Neural progenitor cell (in vitro differentiated cells): ENCODE data around the gene FYB1. TPM values are rescaled to one million over a fixed set of nuclear protein-coding genes. Genes with fewer than 3 reads are reported as not detected.

Experiments used
- DNase-seq: peaks from one replicate; pipeline ENCODE4 v3.0.0-alpha.2; 2016; ENCODE audit warnings: low spot score
- H2AFZ ChIP-seq: fragments of 200-600 bp; sonication (generic); replicated peaks from 2 replicates; pipeline ENCODE4 v1.6.1; 2016; ENCODE audit warnings: antibody characterized with exemption
- H3F3A ChIP-seq: fragments of 200-600 bp; sonication (generic); 2 replicates; pipeline ENCODE4 v1.6.1; 2016; ENCODE audit warnings: antibody characterized with exemption, low read depth
- H3K27ac ChIP-seq: fragments of 200-600 bp; sonication (generic); 2 replicates; pipeline ENCODE4 v1.5.1; 2016; ENCODE audit warnings: mild to moderate bottlenecking
- H3K27me3 ChIP-seq: fragments of 200-600 bp; sonication (generic); 2 replicates; pipeline ENCODE4 v1.6.1; 2016; ENCODE audit warnings: mild to moderate bottlenecking, moderate library complexity
- H3K36me3 ChIP-seq: fragments of 200-600 bp; sonication (generic); 2 replicates; pipeline ENCODE4 v1.5.1; 2016
- H3K4me1 ChIP-seq: fragments of 200-600 bp; sonication (generic); 2 replicates; pipeline ENCODE4 v1.6.1; 2016; ENCODE audit warnings: mixed run types
- H3K4me2 ChIP-seq: fragments of 200-600 bp; sonication (generic); 2 replicates; pipeline ENCODE4 v1.6.1; 2016
- H3K4me3 ChIP-seq: fragments of 200-600 bp; sonication (generic); 2 replicates; pipeline ENCODE4 v1.5.1; 2016
- H3K79me2 ChIP-seq: fragments of 200-600 bp; sonication (generic); 2 replicates; pipeline ENCODE4 v1.6.1; 2016; ENCODE audit warnings: low read depth
- H3K9ac ChIP-seq: fragments of 200-600 bp; sonication (generic); 2 replicates; pipeline ENCODE4 v1.6.1; 2016
- H3K9me3 ChIP-seq: fragments of 200-600 bp; sonication (generic); 2 replicates; pipeline ENCODE4 v1.5.1; 2016; ENCODE audit warnings: low read depth
- H4K20me1 ChIP-seq: fragments of 200-600 bp; sonication (generic); 2 replicates; pipeline ENCODE4 v1.6.1; 2016; ENCODE audit warnings: low read depth
- H3K27ac Mint-ChIP-seq: 3 replicates; pipeline ENCODE4 v1.8.0; 2021; ENCODE audit warnings: mixed read lengths
- H3K27me3 Mint-ChIP-seq: 2 replicates; pipeline ENCODE4 v1.8.0; 2022; ENCODE audit warnings: low read depth, mild to moderate bottlenecking, inconsistent platforms, moderate library complexity, mixed read lengths; ENCODE audit not compliant: insufficient read depth
- H3K36me3 Mint-ChIP-seq: 3 replicates; pipeline ENCODE4 v1.8.0; 2021; ENCODE audit warnings: mixed read lengths
- H3K4me1 Mint-ChIP-seq: 3 replicates; pipeline ENCODE4 v1.8.0; 2021; ENCODE audit warnings: mixed read lengths
- H3K4me3 Mint-ChIP-seq: 3 replicates; pipeline ENCODE4 v1.8.0; 2021; ENCODE audit warnings: mild to moderate bottlenecking, moderate library complexity, mixed read lengths
- H3K9me3 Mint-ChIP-seq: 3 replicates; pipeline ENCODE4 v1.8.0; 2020; ENCODE audit warnings: mixed read lengths
- EZH2 ChIP-seq: fragments of 200-600 bp; sonication (generic); IDR thresholded peaks from 2 replicates; pipeline ENCODE4 v1.6.1; 2017; ENCODE audit warnings: antibody characterized with exemption, mild to moderate bottlenecking, moderate library complexity
- EZH2phosphoT487 ChIP-seq: fragments of 200-600 bp; sonication (generic); IDR thresholded peaks from 2 replicates; pipeline ENCODE4 v1.6.1; 2017; ENCODE audit warnings: antibody characterized with exemption
- total RNA-seq: library from RNA; depleted of rRNA; stranded (reverse); fragments of >200 nt; gene quantifications from 2 replicates; pipeline ENCODE4 v1.2.3, GENCODE V29; 2015; ENCODE audit warnings: low replicate concordance
- TF ChIP-seq, protein P1 (sequence below): fragments of 200-600 bp; sonication (generic); IDR thresholded peaks from 2 replicates; pipeline ENCODE4 v1.5.1; 2017; ENCODE audit warnings: antibody characterized with exemption, mild to moderate bottlenecking

The FYB1 gene
- total RNA-seq, 1 donor from 2014 or later = not detected

DNA sequence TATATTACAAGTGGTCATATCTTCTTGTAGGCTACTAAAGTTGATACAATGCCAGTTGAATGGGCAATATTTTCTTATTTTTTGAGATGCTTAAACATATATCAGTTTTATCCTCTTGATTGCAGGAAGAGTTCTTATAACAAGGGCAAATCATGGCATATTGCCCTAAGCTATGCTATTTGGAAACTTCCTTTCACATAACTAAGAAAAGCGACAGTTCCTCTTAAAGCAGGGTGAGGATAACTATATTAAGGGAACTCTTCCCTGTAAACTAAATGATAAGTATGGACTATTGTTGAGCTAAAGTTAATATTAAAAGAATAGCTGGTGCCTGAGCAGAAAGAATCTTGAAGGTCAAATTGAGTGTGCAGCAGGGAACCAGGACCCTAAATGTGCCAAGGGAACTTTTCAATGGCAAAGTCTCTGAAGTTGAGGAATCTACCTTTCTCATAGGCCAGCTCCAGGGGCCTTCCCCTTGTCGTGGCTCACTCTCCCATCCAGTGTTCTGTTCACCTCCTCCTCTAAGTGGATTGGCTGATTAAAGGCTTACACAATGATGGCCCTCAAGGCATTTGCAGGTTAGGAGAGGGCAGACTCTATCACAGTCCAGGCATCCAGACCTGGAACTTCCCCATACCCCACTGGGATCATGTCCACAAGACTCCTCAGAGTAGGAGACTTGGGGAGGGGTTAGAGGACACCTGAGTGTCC, 26.8 kb downstream of the FYB1 start:
- Histone ChIP-seq H3K4me1 (no peaks in the 10 kb centered on the region), H4K20me1 (no peaks in the 10 kb centered on the region), H3F3A (no peaks in the 10 kb centered on the region), H2AFZ (no peak overlapping the region), H3K9ac (no peak overlapping the region), H3K27me3 (no peaks in the 10 kb centered on the region), H3K79me2 (no peaks in the 10 kb centered on the region), H3K36me3 (no peaks in the 10 kb centered on the region), H3K4me3 (no peak overlapping the region), H3K27ac (no peak overlapping the region), H3K9me3 (no peaks in the 10 kb centered on the region), H3K4me2 (no peak overlapping the region)
- TF ChIP-seq EZH2 (no peak), EZH2phosphoT487 (no peak)
- TF ChIP-seq, protein P1, sequence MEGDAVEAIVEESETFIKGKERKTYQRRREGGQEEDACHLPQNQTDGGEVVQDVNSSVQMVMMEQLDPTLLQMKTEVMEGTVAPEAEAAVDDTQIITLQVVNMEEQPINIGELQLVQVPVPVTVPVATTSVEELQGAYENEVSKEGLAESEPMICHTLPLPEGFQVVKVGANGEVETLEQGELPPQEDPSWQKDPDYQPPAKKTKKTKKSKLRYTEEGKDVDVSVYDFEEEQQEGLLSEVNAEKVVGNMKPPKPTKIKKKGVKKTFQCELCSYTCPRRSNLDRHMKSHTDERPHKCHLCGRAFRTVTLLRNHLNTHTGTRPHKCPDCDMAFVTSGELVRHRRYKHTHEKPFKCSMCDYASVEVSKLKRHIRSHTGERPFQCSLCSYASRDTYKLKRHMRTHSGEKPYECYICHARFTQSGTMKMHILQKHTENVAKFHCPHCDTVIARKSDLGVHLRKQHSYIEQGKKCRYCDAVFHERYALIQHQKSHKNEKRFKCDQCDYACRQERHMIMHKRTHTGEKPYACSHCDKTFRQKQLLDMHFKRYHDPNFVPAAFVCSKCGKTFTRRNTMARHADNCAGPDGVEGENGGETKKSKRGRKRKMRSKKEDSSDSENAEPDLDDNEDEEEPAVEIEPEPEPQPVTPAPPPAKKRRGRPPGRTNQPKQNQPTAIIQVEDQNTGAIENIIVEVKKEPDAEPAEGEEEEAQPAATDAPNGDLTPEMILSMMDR = no peak
- Mint-ChIP-seq H3K36me3 (no peaks in the 10 kb centered on the region), H3K4me3 (no peak overlapping the region), H3K27ac (no peak overlapping the region), H3K27me3 (no peaks in the 10 kb centered on the region), H3K4me1 (peaks cover 2% of the 10 kb centered on the region), H3K9me3 (no peaks in the 10 kb centered on the region)
- no peak for DNase-seq

DNA sequence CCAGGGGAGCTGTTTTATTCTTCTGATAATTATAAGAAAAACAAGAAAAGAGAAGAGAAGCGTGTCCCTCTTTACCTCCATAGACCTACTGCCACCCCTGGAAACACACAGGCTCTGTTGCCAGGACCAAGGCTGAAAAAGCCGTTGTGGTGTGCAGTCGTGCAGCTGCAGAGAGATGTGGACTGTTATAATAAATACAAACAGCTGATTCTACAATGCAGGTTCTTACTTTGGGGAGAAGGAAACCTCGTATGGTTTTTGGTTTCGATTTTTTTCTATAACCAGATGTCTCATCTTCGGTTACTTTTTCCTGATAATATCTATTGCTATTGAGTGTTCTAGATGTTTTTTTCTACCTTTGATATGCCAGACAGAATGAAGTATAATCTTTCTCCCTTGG, 28.1 kb downstream of the FYB1 start:
- Mint-ChIP-seq H3K4me3 (no peak overlapping the region), H3K4me1 (peaks cover 2% of the 10 kb centered on the region), H3K9me3 (no peaks in the 10 kb centered on the region), H3K27ac (no peak overlapping the region), H3K36me3 (no peaks in the 10 kb centered on the region), H3K27me3 (peaks cover 2% of the 10 kb centered on the region)
- Histone ChIP-seq H2AFZ (no peak overlapping the region), H3K27ac (no peak overlapping the region), H3K27me3 (no peaks in the 10 kb centered on the region), H3K36me3 (no peaks in the 10 kb centered on the region), H3K4me3 (no peak overlapping the region), H4K20me1 (no peaks in the 10 kb centered on the region), H3K9ac (no peak overlapping the region), H3K9me3 (no peaks in the 10 kb centered on the region), H3K4me2 (no peak overlapping the region), H3K4me1 (no peaks in the 10 kb centered on the region), H3K79me2 (no peaks in the 10 kb centered on the region), H3F3A (no peaks in the 10 kb centered on the region)
- TF ChIP-seq, protein P1 = no peak
- no peak for TF ChIP-seq EZH2
- TF ChIP-seq EZH2phosphoT487 = no peak
- no peak for DNase-seq

DNA sequence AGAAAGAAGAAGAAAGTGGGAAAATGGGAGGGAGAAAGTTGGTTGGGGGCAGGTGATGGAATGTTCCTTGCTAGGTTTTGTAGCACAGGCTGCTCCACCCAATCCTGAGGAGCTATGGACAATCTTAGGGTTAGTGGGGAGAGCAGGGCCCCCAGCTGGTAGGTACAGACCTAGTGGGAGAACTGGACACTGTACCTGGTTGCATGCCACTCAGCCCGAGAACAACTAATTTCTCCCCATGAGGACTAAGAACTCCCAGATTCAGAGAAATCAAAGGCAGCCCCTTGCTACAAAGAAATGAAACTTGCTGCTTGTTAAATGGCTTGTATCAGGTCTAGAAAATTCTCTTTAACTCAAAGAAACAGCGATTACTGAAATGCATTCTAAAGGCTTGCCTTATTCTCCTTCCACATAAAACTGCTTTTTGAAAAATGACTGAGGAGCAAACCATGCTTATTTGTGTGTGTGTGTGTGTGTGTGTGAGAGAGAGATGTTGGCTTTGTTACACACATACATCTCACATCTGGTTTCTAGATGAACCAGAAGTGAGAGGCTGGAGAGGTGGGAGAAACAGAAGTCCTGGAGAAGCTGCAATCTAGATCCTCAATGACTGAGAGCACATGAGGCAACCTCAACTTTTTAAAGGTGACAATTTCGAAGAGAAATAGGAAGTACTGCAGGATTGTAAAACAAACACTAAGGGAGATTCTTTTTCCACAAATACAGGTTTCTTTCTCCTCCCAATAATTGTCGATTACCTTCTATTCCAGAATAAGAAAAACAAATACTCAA, 28.9 kb downstream of the FYB1 start:
- Histone ChIP-seq H3K36me3 (no peaks in the 10 kb centered on the region), H3K79me2 (no peaks in the 10 kb centered on the region), H3K4me2 (no peak overlapping the region), H3F3A (no peaks in the 10 kb centered on the region), H4K20me1 (no peaks in the 10 kb centered on the region), H3K4me3 (no peak overlapping the region), H3K27me3 (no peaks in the 10 kb centered on the region), H3K27ac (no peak overlapping the region), H3K9ac (no peak overlapping the region), H2AFZ (no peak overlapping the region), H3K9me3 (no peaks in the 10 kb centered on the region), H3K4me1 (no peaks in the 10 kb centered on the region)
- Mint-ChIP-seq H3K4me3 (no peak overlapping the region), H3K27me3 (peaks cover 2% of the 10 kb centered on the region), H3K27ac (no peak overlapping the region), H3K36me3 (no peaks in the 10 kb centered on the region), H3K9me3 (no peaks in the 10 kb centered on the region), H3K4me1 (peaks cover 2% of the 10 kb centered on the region)
- no peak for DNase-seq
- TF ChIP-seq EZH2phosphoT487 (no peak), EZH2 (no peak)
- TF ChIP-seq, protein P1 = no peak
